ENCODE measurements around the gene ADNP.
A peak's percentile ranks its signal among the peaks of the same experiment; 100 is the strongest.
"Not testable (repeated sequence)": the region's sequence is repeated elsewhere in the genome, so short reads cannot be mapped to it uniquely, and the experiment has no call there.

ADNP gene

GRCh38 chr20:50931306-50932015 is at the start of gene ADNP:
Gene ADNP (minus strand): TSS chr20:50931437. CDS start chr20:50903996, 27,441 bp downstream.
- DNase-seq (ENCODE audit: low spot score): peak; percentile 78

GRCh38 chr20:50980071-50980681 is 48.9 kb upstream of the ADNP start:
- DNase-seq (ENCODE audit: low spot score): peak; percentile 99

- not testable (repeated sequence) for DNase-seq (ENCODE audit: low spot score)
These were observed 47.3 kb upstream of the ADNP start for GRCh38 chr20:50978533-50978932.

GRCh38 chr20:50977066-50978021 is 46.1 kb upstream of the ADNP start:
- DNase-seq (ENCODE audit: low spot score): no peak

- no peak for DNase-seq (ENCODE audit: low spot score)
These were observed 44.6 kb upstream of the ADNP start for GRCh38 chr20:50975701-50976330.

- no peak for DNase-seq (ENCODE audit: low spot score)
These were observed 38.7 kb upstream of the ADNP start for GRCh38 chr20:50969912-50970311.

- no peak for DNase-seq (ENCODE audit: low spot score)
These were observed 38.2 kb upstream of the ADNP start for GRCh38 chr20:50969435-50969834.

GRCh38 chr20:50968289-50968688 is 37.1 kb upstream of the ADNP start:
- DNase-seq (ENCODE audit: low spot score): no peak

GRCh38 chr20:50967586-50967985 is 36.3 kb upstream of the ADNP start:
- no peak for DNase-seq (ENCODE audit: low spot score)

- no peak for DNase-seq (ENCODE audit: low spot score)
These were observed 28.4 kb upstream of the ADNP start for GRCh38 chr20:50959543-50960126.

GRCh38 chr20:50958615-50959542 is 27.6 kb upstream of the ADNP start, which contains the start of gene MOCS3:
Gene MOCS3 (plus strand): TSS chr20:50958818. CDS start chr20:50958843, 25 bp downstream.
- DNase-seq (ENCODE audit: low spot score): peak; percentile 89

GRCh38 chr20:50957798-50958614 is 26.8 kb upstream of the ADNP start, which contains the start of gene DPM1:
Gene DPM1 (minus strand): TSS chr20:50958532. CDS start chr20:50958523, 9 bp downstream.
- peak; percentile 88 for DNase-seq (ENCODE audit: low spot score)

GRCh38 chr20:50957276-50957675 is 26.0 kb upstream of the ADNP start:
- DNase-seq (ENCODE audit: low spot score): no peak

- no peak for DNase-seq (ENCODE audit: low spot score)
These were observed 22.6 kb upstream of the ADNP start for GRCh38 chr20:50953821-50954220.

GRCh38 chr20:50953196-50953595 is 22.0 kb upstream of the ADNP start:
- DNase-seq (ENCODE audit: low spot score): no peak

GRCh38 chr20:50948132-50948785 is 17.0 kb upstream of the ADNP start:
- DNase-seq (ENCODE audit: low spot score): no peak

- DNase-seq (ENCODE audit: low spot score): no peak
These were observed 11.8 kb upstream of the ADNP start for GRCh38 chr20:50943069-50943468.

GRCh38 chr20:50933589-50933988 is 2.4 kb upstream of the ADNP start:
- no peak for DNase-seq (ENCODE audit: low spot score)

- DNase-seq (ENCODE audit: low spot score): no peak
These were observed 1.5 kb upstream of the ADNP start for GRCh38 chr20:50932691-50933280.
